Measurements from ENCODE around the gene TTC22. TPM values are rescaled to one million over a fixed set of nuclear protein-coding genes. Genes with fewer than 3 reads are reported as not detected.

TTC22 gene
- total RNA-seq, 1 donor from 2014 or later = 1.3 TPM

- Mint-ChIP-seq H3K27me3 (ENCODE audit: low read depth) (peaks cover 7% of the 10 kb centered on the region), H3K27ac (no peak overlapping the region), H3K36me3 (ENCODE audit: low read depth) (no peaks in the 10 kb centered on the region), H3K9me3 (peaks cover 14% of the 10 kb centered on the region), H3K4me1 (ENCODE audit: low read depth) (no peaks in the 10 kb centered on the region), H3K4me3 (ENCODE audit: low read depth) (no peak overlapping the region)
- intact Hi-C loops (cut with micrococcal nuclease) = no loop called here
- DNase-seq (ENCODE audit: low spot score) = no peak
Observed at GRCh38 chr1:54819733-54820132, 18.6 kb upstream of the TTC22 start.

- Mint-ChIP-seq H3K27me3 (ENCODE audit: low read depth) (peaks cover 7% of the 10 kb centered on the region), H3K4me3 (ENCODE audit: low read depth) (no peak overlapping the region), H3K36me3 (ENCODE audit: low read depth) (no peaks in the 10 kb centered on the region), H3K4me1 (ENCODE audit: low read depth) (no peaks in the 10 kb centered on the region), H3K27ac (no peak overlapping the region), H3K9me3 (peaks cover 9% of the 10 kb centered on the region)
- DNase-seq (ENCODE audit: low spot score) = no peak
- intact Hi-C loops (cut with micrococcal nuclease) = no loop called here
Observed at GRCh38 chr1:54819195-54819536, 18.0 kb upstream of the TTC22 start.

- Mint-ChIP-seq H3K4me3 (ENCODE audit: low read depth) (no peak overlapping the region), H3K27me3 (ENCODE audit: low read depth) (peaks cover 7% of the 10 kb centered on the region), H3K9me3 (peaks cover 5% of the 10 kb centered on the region), H3K27ac (no peak overlapping the region), H3K36me3 (ENCODE audit: low read depth) (no peaks in the 10 kb centered on the region), H3K4me1 (ENCODE audit: low read depth) (no peaks in the 10 kb centered on the region)
- intact Hi-C loops (cut with micrococcal nuclease) = no loop called here
- DNase-seq (ENCODE audit: low spot score) = no peak
Observed at GRCh38 chr1:54818461-54819194, 17.5 kb upstream of the TTC22 start.

- no peaks in the 10 kb centered on the region for H3K36me3 Mint-ChIP-seq (ENCODE audit: low read depth)
- intact Hi-C loops (cut with micrococcal nuclease) = no loop called here
- no peak overlapping the region for H3K4me3 Mint-ChIP-seq (ENCODE audit: low read depth)
- H3K27ac Mint-ChIP-seq = no peak overlapping the region
- DNase-seq (ENCODE audit: low spot score) = no peak
- H3K27me3 Mint-ChIP-seq (ENCODE audit: low read depth) = peaks cover 7% of the 10 kb centered on the region
- peaks cover 6% of the 10 kb centered on the region for H3K4me1 Mint-ChIP-seq (ENCODE audit: low read depth)
- no peaks in the 10 kb centered on the region for H3K9me3 Mint-ChIP-seq
Observed at GRCh38 chr1:54816951-54817350, 15.8 kb upstream of the TTC22 start.

- H3K9me3 Mint-ChIP-seq = no peaks in the 10 kb centered on the region
- H3K27me3 Mint-ChIP-seq (ENCODE audit: low read depth) = peaks cover 6% of the 10 kb centered on the region
- DNase-seq (ENCODE audit: low spot score) = no peak
- no peak overlapping the region for H3K27ac Mint-ChIP-seq
- intact Hi-C loops (cut with micrococcal nuclease) = no loop called here
- H3K4me3 Mint-ChIP-seq (ENCODE audit: low read depth) = no peak overlapping the region
- peaks cover 6% of the 10 kb centered on the region for H3K4me1 Mint-ChIP-seq (ENCODE audit: low read depth)
- H3K36me3 Mint-ChIP-seq (ENCODE audit: low read depth) = no peaks in the 10 kb centered on the region
Observed at GRCh38 chr1:54816130-54816529, 15.0 kb upstream of the TTC22 start.

GRCh38 chr1:54815086-54815876 lies 14.2 kb upstream of the TTC22 start:
- H3K27ac Mint-ChIP-seq = no peak overlapping the region
- no peak for DNase-seq (ENCODE audit: low spot score)
- no peak overlapping the region for H3K4me3 Mint-ChIP-seq (ENCODE audit: low read depth)
- intact Hi-C loops (cut with micrococcal nuclease) = no loop called here
- H3K9me3 Mint-ChIP-seq = no peaks in the 10 kb centered on the region
- H3K27me3 Mint-ChIP-seq (ENCODE audit: low read depth) = peaks cover 4% of the 10 kb centered on the region
- no peaks in the 10 kb centered on the region for H3K36me3 Mint-ChIP-seq (ENCODE audit: low read depth)
- H3K4me1 Mint-ChIP-seq (ENCODE audit: low read depth) = peaks cover 6% of the 10 kb centered on the region

GRCh38 chr1:54814571-54814970 lies 13.4 kb upstream of the TTC22 start:
- Mint-ChIP-seq H3K27ac (no peak overlapping the region), H3K27me3 (ENCODE audit: low read depth) (peaks cover 4% of the 10 kb centered on the region), H3K4me1 (ENCODE audit: low read depth) (peaks cover 6% of the 10 kb centered on the region), H3K9me3 (no peaks in the 10 kb centered on the region), H3K36me3 (ENCODE audit: low read depth) (no peaks in the 10 kb centered on the region), H3K4me3 (ENCODE audit: low read depth) (no peak overlapping the region)
- no peak for DNase-seq (ENCODE audit: low spot score)
- intact Hi-C loops (cut with micrococcal nuclease) = loop anchor here (5.0 kb wide), 1 partner anchor 322 kb away; no protein-coding TSS in a partner anchor

GRCh38 chr1:54814126-54814498 lies 13.0 kb upstream of the TTC22 start:
- Mint-ChIP-seq H3K36me3 (ENCODE audit: low read depth) (no peaks in the 10 kb centered on the region), H3K4me3 (ENCODE audit: low read depth) (no peak overlapping the region), H3K27me3 (ENCODE audit: low read depth) (peaks cover 4% of the 10 kb centered on the region), H3K27ac (no peak overlapping the region), H3K9me3 (no peaks in the 10 kb centered on the region), H3K4me1 (ENCODE audit: low read depth) (peaks cover 6% of the 10 kb centered on the region)
- DNase-seq (ENCODE audit: low spot score) = no peak
- intact Hi-C loops (cut with micrococcal nuclease) = loop anchor here (5.0 kb wide), 1 partner anchor 322 kb away; no protein-coding TSS in a partner anchor

- no peak for DNase-seq (ENCODE audit: low spot score)
- peaks cover 6% of the 10 kb centered on the region for H3K4me1 Mint-ChIP-seq (ENCODE audit: low read depth)
- peaks cover 2% of the 10 kb centered on the region for H3K27me3 Mint-ChIP-seq (ENCODE audit: low read depth)
- no peaks in the 10 kb centered on the region for H3K36me3 Mint-ChIP-seq (ENCODE audit: low read depth)
- intact Hi-C loops (cut with micrococcal nuclease) = loop anchor here (5.0 kb wide), 1 partner anchor 321 kb away; no protein-coding TSS in a partner anchor
- no peak overlapping the region for H3K27ac Mint-ChIP-seq
- H3K9me3 Mint-ChIP-seq = no peaks in the 10 kb centered on the region
- no peak overlapping the region for H3K4me3 Mint-ChIP-seq (ENCODE audit: low read depth)
Observed at GRCh38 chr1:54813485-54814125, 12.5 kb upstream of the TTC22 start.

GRCh38 chr1:54812801-54813484 lies 11.8 kb upstream of the TTC22 start:
- H3K9me3 Mint-ChIP-seq = no peaks in the 10 kb centered on the region
- H3K27me3 Mint-ChIP-seq (ENCODE audit: low read depth) = no peaks in the 10 kb centered on the region
- no peaks in the 10 kb centered on the region for H3K36me3 Mint-ChIP-seq (ENCODE audit: low read depth)
- no peak overlapping the region for H3K27ac Mint-ChIP-seq
- no peak for DNase-seq (ENCODE audit: low spot score)
- peaks cover 6% of the 10 kb centered on the region for H3K4me1 Mint-ChIP-seq (ENCODE audit: low read depth)
- no peak overlapping the region for H3K4me3 Mint-ChIP-seq (ENCODE audit: low read depth)
- intact Hi-C loops (cut with micrococcal nuclease) = loop anchor here (5.0 kb wide), 1 partner anchor 321 kb away; no protein-coding TSS in a partner anchor

- Mint-ChIP-seq H3K27ac (no peak overlapping the region), H3K27me3 (ENCODE audit: low read depth) (no peaks in the 10 kb centered on the region), H3K36me3 (ENCODE audit: low read depth) (no peaks in the 10 kb centered on the region), H3K4me3 (ENCODE audit: low read depth) (no peak overlapping the region), H3K9me3 (no peaks in the 10 kb centered on the region), H3K4me1 (ENCODE audit: low read depth) (peaks cover 10% of the 10 kb centered on the region)
- peak; percentile 3 for DNase-seq (ENCODE audit: low spot score)
- intact Hi-C loops (cut with micrococcal nuclease) = loop anchor here (5.0 kb wide), 1 partner anchor 320 kb away; no protein-coding TSS in a partner anchor
Observed at GRCh38 chr1:54811739-54812655, 10.9 kb upstream of the TTC22 start.

- no peaks in the 10 kb centered on the region for H3K27me3 Mint-ChIP-seq (ENCODE audit: low read depth)
- no peaks in the 10 kb centered on the region for H3K36me3 Mint-ChIP-seq (ENCODE audit: low read depth)
- intact Hi-C loops (cut with micrococcal nuclease) = loop anchor here (5.0 kb wide), 1 partner anchor 319 kb away; no protein-coding TSS in a partner anchor
- peaks cover 12% of the 10 kb centered on the region for H3K4me1 Mint-ChIP-seq (ENCODE audit: low read depth)
- H3K9me3 Mint-ChIP-seq = no peaks in the 10 kb centered on the region
- no peak overlapping the region for H3K27ac Mint-ChIP-seq
- H3K4me3 Mint-ChIP-seq (ENCODE audit: low read depth) = no peak overlapping the region
- DNase-seq (ENCODE audit: low spot score) = peak; percentile 2
Observed at GRCh38 chr1:54811066-54811465, 9.9 kb upstream of the TTC22 start.

All from activated T-helper 2 cell treated with anti-CD3 and anti-CD28 coated beads, Interferon-gamma antibody, Interleukin-2, Interleukin-4, amounts not matched to agents 10 μg/mL and 5 μg/mL and 100 μg/mL, durations not matched to agents 14 hours and 24 hours and 36 hours (primary cell).